HG02981 (cell line): ENCODE results near the gene KDM4C.
"Not testable (repeated sequence)": the region's sequence is repeated elsewhere in the genome, so short reads cannot be mapped to it uniquely, and the experiment has no call there.

ENCODE experiments used
- ATAC-seq: cut with Tn5 transposase; IDR thresholded peaks from one replicate; pipeline ENCODE4 v1.9.1; 2021; ENCODE audit warnings: mild to moderate bottlenecking, moderate library complexity; ENCODE audit not compliant: unreplicated experiment

The KDM4C gene

GRCh38 chr9:6927838-6928237, 170.1 kb downstream of the KDM4C start:
- ATAC-seq = no peak

- ATAC-seq = no peak
Measured at GRCh38 chr9:6928863-6929262, 171.1 kb downstream of the KDM4C start.

GRCh38 chr9:6929441-6930215, 171.9 kb downstream of the KDM4C start:
- no peak for ATAC-seq

GRCh38 chr9:6930827-6931226, 173.1 kb downstream of the KDM4C start:
- no peak for ATAC-seq

GRCh38 chr9:6931913-6932312, 174.1 kb downstream of the KDM4C start:
- peak; percentile 70 for ATAC-seq

GRCh38 chr9:6936103-6936502, 178.3 kb downstream of the KDM4C start:
- ATAC-seq = no peak

GRCh38 chr9:6937209-6937608, 179.4 kb downstream of the KDM4C start:
- no peak for ATAC-seq

GRCh38 chr9:6938447-6938846, 180.7 kb downstream of the KDM4C start:
- ATAC-seq = no peak

GRCh38 chr9:6938873-6939272, 181.1 kb downstream of the KDM4C start:
- ATAC-seq = no peak

- no peak for ATAC-seq
Measured at GRCh38 chr9:6941501-6941900, 183.7 kb downstream of the KDM4C start.

GRCh38 chr9:6942406-6942805, 184.6 kb downstream of the KDM4C start:
- ATAC-seq = no peak

GRCh38 chr9:6943293-6943692, 185.5 kb downstream of the KDM4C start:
- no peak for ATAC-seq

- no peak for ATAC-seq
Measured at GRCh38 chr9:6944093-6944551, 186.3 kb downstream of the KDM4C start.

- ATAC-seq = no peak
Measured at GRCh38 chr9:6944896-6945295, 187.1 kb downstream of the KDM4C start.

GRCh38 chr9:6945816-6946215, 188.0 kb downstream of the KDM4C start:
- no peak for ATAC-seq

- ATAC-seq = no peak
Measured at GRCh38 chr9:6946583-6947166, 188.9 kb downstream of the KDM4C start.

GRCh38 chr9:6948921-6949320, 191.1 kb downstream of the KDM4C start:
- ATAC-seq = not testable (repeated sequence)

- no peak for ATAC-seq
Measured at GRCh38 chr9:6955251-6955921, 197.6 kb downstream of the KDM4C start.

- no peak for ATAC-seq
Measured at GRCh38 chr9:6956879-6957278, 199.1 kb downstream of the KDM4C start.

- ATAC-seq = no peak
Measured at GRCh38 chr9:6959270-6960000, 201.7 kb downstream of the KDM4C start.

GRCh38 chr9:6960777-6961176, 203.0 kb downstream of the KDM4C start:
- ATAC-seq = no peak
